HepG2 (cell line): ENCODE results near the gene ZNF816. TPM values are rescaled to one million over a fixed set of nuclear protein-coding genes. Genes with fewer than 3 reads are reported as not detected.
"Not testable (repeated sequence)": the region's sequence is repeated elsewhere in the genome, so short reads cannot be mapped to it uniquely, and the experiment has no call there.

Source experiments
- HOXA3 ChIP-seq: sonication (generic); formaldehyde crosslinking; IDR thresholded peaks from 2 replicates; pipeline ENCODE4 v1.5.0; 2020; ENCODE audit warnings: missing genetic modification reagents
- MYC ChIP-seq: sonication (generic); formaldehyde crosslinking; IDR thresholded peaks from 2 replicates; pipeline ENCODE4 v1.9.0; 2021; ENCODE audit warnings: missing genetic modification reagents, borderline replicate concordance
- NR2F6 ChIP-seq, 2 experiments: IDR thresholded peaks; 2 replicates each; pipeline ENCODE4 v1.6.1; 2016; ENCODE audit warnings: antibody characterized with exemption in 1 of 2, mild to moderate bottlenecking in 1 of 2
- PHF21A ChIP-seq: sonication (generic); formaldehyde crosslinking; IDR thresholded peaks from 2 replicates; pipeline ENCODE4 v1.5.0; 2020; ENCODE audit warnings: mild to moderate bottlenecking, missing genetic modification reagents
- SOX6 ChIP-seq, 2 experiments: fragments of 450-650 bp in 1 of 2; sonication (generic) in 1 of 2; formaldehyde crosslinking in 1 of 2; IDR thresholded peaks; 2 replicates each; pipeline versions ENCODE4 v1.4.0 to v1.6.1; 2017 to 2020; ENCODE audit warnings: antibody characterized with exemption in 1 of 2, mild to moderate bottlenecking in 1 of 2, missing genetic modification reagents in 1 of 2
- TAF1 ChIP-seq: sonication (generic); formaldehyde crosslinking; IDR thresholded peaks from 2 replicates; pipeline ENCODE4 v1.4.0; 2020; ENCODE audit warnings: missing genetic modification reagents
- ZNF501 ChIP-seq: sonication (generic); formaldehyde crosslinking; IDR thresholded peaks from 2 replicates; pipeline ENCODE4 v1.5.1; 2020; ENCODE audit warnings: mild to moderate bottlenecking, moderate library complexity, missing genetic modification reagents
- polyA plus RNA-seq, 8 experiments: library from polyadenylated mRNA; depleted of rRNA in 3 of 8; stranded (reverse) in 7 of 8; unstranded in 1 of 8; fragments of >200 nt; fragmentation: Illumina TruSeq in 4 of 8; extraction: Trizol in 4 of 8; gene quantifications; 2 replicates each; pipeline versions ENCODE4 v1.2.1 to v1.2.3, GENCODE V29; 2011 to 2016; ENCODE audit warnings: low read depth in 4 of 8, missing spikeins in 1 of 8, mixed read lengths in 1 of 8; ENCODE audit not compliant: insufficient read depth in 1 of 8
- total RNA-seq, 5 experiments: library from RNA; depleted of rRNA; stranded (reverse); fragments of >200 nt; fragmentation: Illumina TruSeq; extraction: Trizol; gene quantifications; 2 replicates each; pipeline ENCODE4 v1.2.3, GENCODE V29; 2016; ENCODE audit warnings: low read depth in 1 of 5
- TF ChIP-seq, protein P1 (sequence below): sonication (generic); IDR thresholded peaks from 2 replicates; pipeline ENCODE4 v1.6.1; 2016; ENCODE audit warnings: low read depth, borderline replicate concordance
- TF ChIP-seq, protein P2 (sequence below): sonication (generic); formaldehyde crosslinking; IDR thresholded peaks from 2 replicates; pipeline ENCODE4 v1.4.0; 2020; ENCODE audit warnings: missing genetic modification reagents, borderline replicate concordance

ZNF816 gene
- total and polyA plus RNA-seq, 2 of the 13 experiments (the other 11 are each of a cell fraction or from before 2014, with no cell fraction given) = 5.2 to 14.1 TPM

GRCh38 chr19:52944703-52945493, 17.8 kb downstream of the ZNF816 start (continued):
- not testable (repeated sequence) for TF ChIP-seq SOX6 (IDR thresholded peaks at IDR 0.05)
- TF ChIP-seq SOX6 (CRISPR knock-in tag; IDR thresholded peaks at IDR 0.05) (peak; percentile 91), TAF1 (peak; percentile 49; the same call in 1 of the 2 replicates), HOXA3 (CRISPR knock-in tag) (peak; percentile 66), MYC (peak; percentile 46), ZNF501 (0 out of 2 replicates have a peak, but pooled peaks have one; percentile 57), PHF21A (CRISPR knock-in tag) (peak; percentile 64), NR2F6 (IDR thresholded peaks at IDR 0.05) (peak; percentile 11; the same call in 1 of the 2 replicates), NR2F6 (CRISPR knock-in tag; IDR thresholded peaks at IDR 0.05) (peak; percentile 31; the same call in 1 of the 2 replicates)
- TF ChIP-seq, protein P1, sequence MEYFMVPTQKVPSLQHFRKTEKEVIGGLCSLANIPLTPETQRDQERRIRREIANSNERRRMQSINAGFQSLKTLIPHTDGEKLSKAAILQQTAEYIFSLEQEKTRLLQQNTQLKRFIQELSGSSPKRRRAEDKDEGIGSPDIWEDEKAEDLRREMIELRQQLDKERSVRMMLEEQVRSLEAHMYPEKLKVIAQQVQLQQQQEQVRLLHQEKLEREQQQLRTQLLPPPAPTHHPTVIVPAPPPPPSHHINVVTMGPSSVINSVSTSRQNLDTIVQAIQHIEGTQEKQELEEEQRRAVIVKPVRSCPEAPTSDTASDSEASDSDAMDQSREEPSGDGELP = peak; percentile 32; the same call in 1 of the 2 replicates
- TF ChIP-seq, protein P2, sequence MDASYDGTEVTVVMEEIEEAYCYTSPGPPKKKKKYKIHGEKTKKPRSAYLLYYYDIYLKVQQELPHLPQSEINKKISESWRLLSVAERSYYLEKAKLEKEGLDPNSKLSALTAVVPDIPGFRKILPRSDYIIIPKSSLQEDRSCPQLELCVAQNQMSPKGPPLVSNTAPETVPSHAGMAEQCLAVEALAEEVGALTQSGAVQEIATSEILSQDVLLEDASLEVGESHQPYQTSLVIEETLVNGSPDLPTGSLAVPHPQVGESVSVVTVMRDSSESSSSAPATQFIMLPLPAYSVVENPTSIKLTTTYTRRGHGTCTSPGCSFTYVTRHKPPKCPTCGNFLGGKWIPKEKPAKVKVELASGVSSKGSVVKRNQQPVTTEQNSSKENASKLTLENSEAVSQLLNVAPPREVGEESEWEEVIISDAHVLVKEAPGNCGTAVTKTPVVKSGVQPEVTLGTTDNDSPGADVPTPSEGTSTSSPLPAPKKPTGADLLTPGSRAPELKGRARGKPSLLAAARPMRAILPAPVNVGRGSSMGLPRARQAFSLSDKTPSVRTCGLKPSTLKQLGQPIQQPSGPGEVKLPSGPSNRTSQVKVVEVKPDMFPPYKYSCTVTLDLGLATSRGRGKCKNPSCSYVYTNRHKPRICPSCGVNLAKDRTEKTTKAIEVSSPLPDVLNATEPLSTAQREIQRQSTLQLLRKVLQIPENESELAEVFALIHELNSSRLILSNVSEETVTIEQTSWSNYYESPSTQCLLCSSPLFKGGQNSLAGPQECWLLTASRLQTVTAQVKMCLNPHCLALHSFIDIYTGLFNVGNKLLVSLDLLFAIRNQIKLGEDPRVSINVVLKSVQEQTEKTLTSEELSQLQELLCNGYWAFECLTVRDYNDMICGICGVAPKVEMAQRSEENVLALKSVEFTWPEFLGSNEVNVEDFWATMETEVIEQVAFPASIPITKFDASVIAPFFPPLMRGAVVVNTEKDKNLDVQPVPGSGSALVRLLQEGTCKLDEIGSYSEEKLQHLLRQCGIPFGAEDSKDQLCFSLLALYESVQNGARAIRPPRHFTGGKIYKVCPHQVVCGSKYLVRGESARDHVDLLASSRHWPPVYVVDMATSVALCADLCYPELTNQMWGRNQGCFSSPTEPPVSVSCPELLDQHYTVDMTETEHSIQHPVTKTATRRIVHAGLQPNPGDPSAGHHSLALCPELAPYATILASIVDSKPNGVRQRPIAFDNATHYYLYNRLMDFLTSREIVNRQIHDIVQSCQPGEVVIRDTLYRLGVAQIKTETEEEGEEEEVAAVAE (CRISPR knock-in tag) = 0 out of 2 replicates have a peak, but pooled peaks have one; percentile 47
